Liver (tissue), 9 donors: ENCODE data around the gene UBTD1. TPM values are rescaled to one million over a fixed set of nuclear protein-coding genes. Genes with fewer than 3 reads are reported as not detected.

Experiments
- DNase-seq: peaks from one replicate; pipeline ENCODE4 v3.0.0-alpha.2; 2017; ENCODE audit warnings: low spot score
- H3K27ac ChIP-seq, 2 donors: one replicate each; pipeline ENCODE4 v1.7.0; 2013; ENCODE audit warnings: inconsistent platforms in 2 of 2, low read length in 2 of 2, control low read depth in 1 of 2, low read depth in 1 of 2, mild to moderate bottlenecking in 1 of 2
- H3K27me3 ChIP-seq, 4 donors: one replicate each; pipeline versions ENCODE4 v1.6.1 to v1.7.0; 2013; ENCODE audit warnings: low read length in 3 of 4, inconsistent platforms in 1 of 4, mild to moderate bottlenecking in 1 of 4, moderate library complexity in 1 of 4; ENCODE audit not compliant: control insufficient read depth in 4 of 4, insufficient read depth in 4 of 4
- H3K36me3 ChIP-seq, 4 donors: one replicate each; pipeline versions ENCODE4 v1.6.1 to v1.7.0; 2013; ENCODE audit warnings: low read length in 3 of 4, mild to moderate bottlenecking in 3 of 4, low read depth in 1 of 4, moderate library complexity in 1 of 4; ENCODE audit not compliant: control insufficient read depth in 4 of 4, insufficient read depth in 3 of 4
- H3K4me1 ChIP-seq, 4 donors: one replicate each; pipeline versions ENCODE4 v1.6.1 to v1.7.0; 2013; ENCODE audit warnings: low read length in 3 of 4, mild to moderate bottlenecking in 3 of 4, moderate library complexity in 1 of 4; ENCODE audit not compliant: control insufficient read depth in 4 of 4, insufficient read depth in 4 of 4
- H3K4me3 ChIP-seq, 3 donors: one replicate each; pipeline versions ENCODE4 v1.6.1 to v1.7.0; 2013; ENCODE audit warnings: low read length in 3 of 3, control low read depth in 1 of 3, low read depth in 1 of 3, mild to moderate bottlenecking in 1 of 3
- H3K9ac ChIP-seq, 2 donors: one replicate each; pipeline ENCODE4 v1.7.0; 2013; ENCODE audit warnings: low read length in 2 of 2, mild to moderate bottlenecking in 2 of 2, moderate library complexity in 2 of 2, control low read depth in 1 of 2, low read depth in 1 of 2
- H3K9me3 ChIP-seq, 4 donors: one replicate each; pipeline versions ENCODE4 v1.6.1 to v1.7.0; 2013; ENCODE audit warnings: low read length in 3 of 4; ENCODE audit not compliant: control insufficient read depth in 4 of 4
- CTCF ChIP-seq: fragments of 150-350 bp; IDR thresholded peaks from 2 replicates; pipeline ENCODE4 v1.5.1; 2017; ENCODE audit warnings: improper control_type of control experiment, low read depth, low read length; ENCODE audit not compliant: missing input control
- EGR1 ChIP-seq, 2 donors: IDR thresholded peaks; 2 replicates each; pipeline ENCODE4 v1.6.1; 2016 to 2018; ENCODE audit warnings: antibody characterized with exemption in 2 of 2, low read depth in 2 of 2
- FOXA1 ChIP-seq: IDR thresholded peaks from 2 replicates; pipeline ENCODE4 v1.6.1; 2016; ENCODE audit warnings: antibody characterized with exemption
- HNF4A ChIP-seq, 2 donors: conservative IDR thresholded peaks; 2 replicates each; pipeline ENCODE4 v1.6.1; 2016; ENCODE audit warnings: antibody characterized with exemption in 2 of 2, mild to moderate bottlenecking in 2 of 2
- HNF4G ChIP-seq: IDR thresholded peaks from 2 replicates; pipeline ENCODE4 v1.6.1; 2016; ENCODE audit warnings: antibody characterized with exemption
- MAX ChIP-seq: IDR thresholded peaks from 2 replicates; pipeline ENCODE4 v1.6.1; 2016; ENCODE audit warnings: antibody characterized with exemption
- NR2F2 ChIP-seq: IDR thresholded peaks from 2 replicates; pipeline ENCODE4 v1.6.1; 2016; ENCODE audit warnings: antibody characterized with exemption
- RXRA ChIP-seq, 2 donors: IDR thresholded peaks; 2 replicates each; pipeline ENCODE4 v1.6.1; 2017 to 2018; ENCODE audit warnings: antibody characterized with exemption in 2 of 2, mild to moderate bottlenecking in 1 of 2
- SP1 ChIP-seq: IDR thresholded peaks from 2 replicates; pipeline ENCODE4 v1.6.1; 2018; ENCODE audit warnings: antibody characterized with exemption, mild to moderate bottlenecking
- YY1 ChIP-seq: IDR thresholded peaks from 2 replicates; pipeline ENCODE4 v1.6.1; 2016; ENCODE audit warnings: antibody characterized with exemption, mild to moderate bottlenecking
- ZBTB33 ChIP-seq: IDR thresholded peaks from 2 replicates; pipeline ENCODE4 v1.6.1; 2016; ENCODE audit warnings: antibody characterized with exemption
- WGBS: extraction: QIAGEN DNeasy Blood & Tissue Kit; methylation state at CpG from one replicate; pipeline ENCODE4 v1.1.7; 2013; 5-methylcytosine and 5-hydroxymethylcytosine counted together
- polyA plus RNA-seq, 2 donors: library from polyadenylated mRNA; stranded (reverse) in 1 of 2; unstranded in 1 of 2; fragments of 200-250 nt in 1 of 2; fragments of >200 nt in 1 of 2; fragmentation: Nextera tagmentation in 1 of 2; extraction: Ambion mirVana in 1 of 2; gene quantifications; one replicate each; pipeline versions ENCODE4 v1.2.1 to v1.2.3, GENCODE V29; 2013 to 2015
- total RNA-seq, 2 donors: library from RNA; depleted of rRNA; stranded (reverse); fragments of >200 nt; gene quantifications; one replicate each; pipeline ENCODE4 v1.2.3, GENCODE V29; 2014
- donor health status: healthy.
- donor health status: healthy.
- donor health status: healthy.
- donor health status: healthy.
- donor health status: healthy.

UBTD1 gene
- total and polyA plus RNA-seq, 4 donors: 2.7 to 11.0 (median 9.3) TPM

- Histone ChIP-seq H3K4me3 (no peak overlapping the region), H3K36me3 (peaks cover 1 to 14% (median 6%) of the 10 kb centered on the region in 4 donors), H3K9me3 (no peaks in the 10 kb centered on the region), H3K4me1 (peaks cover 0 to 5% (median under 1%) of the 10 kb centered on the region in 4 donors), H3K9ac (no peak overlapping the region), H3K27ac (no peak overlapping the region), H3K27me3 (no peaks in the 10 kb centered on the region)
- TF ChIP-seq NR2F2: no peak
- no peak for TF ChIP-seq FOXA1
- TF ChIP-seq CTCF: no peak
- no peak for TF ChIP-seq MAX
- TF ChIP-seq SP1: no peak
- no peak for TF ChIP-seq ZBTB33
- no peak for TF ChIP-seq RXRA (IDR thresholded peaks at IDR 0.05)
- 83% methylated on average over 21 of the region's 21 CpGs for WGBS
- DNase-seq: no peak
Observed at GRCh38 chr10:97601268-97602215, 102.8 kb downstream of the UBTD1 start.

GRCh38 chr10:97607095-97607636, 108.4 kb downstream of the UBTD1 start:
- no peak overlapping the region for H3K9ac ChIP-seq
- 98% methylated on average over 5 of the region's 5 CpGs for WGBS
- no peak for DNase-seq
- H3K27me3 ChIP-seq: no peaks in the 10 kb centered on the region
- H3K4me3 ChIP-seq: no peak overlapping the region
- H3K4me1 ChIP-seq: no peaks in the 10 kb centered on the region
- no peak for TF ChIP-seq NR2F2
- no peak for TF ChIP-seq HNF4G
- H3K9me3 ChIP-seq: no peaks in the 10 kb centered on the region
- no peak overlapping the region for H3K27ac ChIP-seq
- peaks cover 2 to 6% (median 3%) of the 10 kb centered on the region in 4 donors for H3K36me3 ChIP-seq

- Histone ChIP-seq H3K27me3 (no peaks in the 10 kb centered on the region), H3K9me3 (no peaks in the 10 kb centered on the region), H3K9ac (no peak overlapping the region), H3K4me1 (no peaks in the 10 kb centered on the region), H3K27ac (no peak overlapping the region), H3K36me3 (peaks cover 0 to 6% (median 2%) of the 10 kb centered on the region in 4 donors), H3K4me3 (no peak overlapping the region)
- no peak for TF ChIP-seq MAX
- no peak for TF ChIP-seq YY1
- TF ChIP-seq EGR1 (IDR thresholded peaks at IDR 0.05; ENCODE audit: low read depth in 2 of 2): no peak
- TF ChIP-seq FOXA1: no peak
- no peak for TF ChIP-seq HNF4A (conservative IDR thresholded peaks at IDR 0.05)
- no peak for TF ChIP-seq NR2F2
- no peak for DNase-seq
- WGBS: 89% methylated on average over 13 of the region's 13 CpGs
Observed at GRCh38 chr10:97608991-97609561, 110.4 kb downstream of the UBTD1 start.
